22Rv1 (cell line): ENCODE measurements around the gene TECR.

Experiments
- H3K27ac ChIP-seq: fragments of 450-650 bp; 2 replicates; pipeline ENCODE4 v1.5.1; 2017
- CTCF ChIP-seq: fragments of 450-650 bp; IDR thresholded peaks from 2 replicates; pipeline ENCODE4 v1.5.1; 2017; ENCODE audit warnings: mild to moderate bottlenecking
- ZFX ChIP-seq: fragments of 450-650 bp; IDR thresholded peaks from 2 replicates; pipeline ENCODE4 v1.6.1; 2017; ENCODE audit warnings: antibody characterized with exemption, borderline replicate concordance

TECR gene

GRCh38 chr19:14544047-14544446 lies 14.7 kb downstream of the TECR start:
- no peak overlapping the region for H3K27ac ChIP-seq
- TF ChIP-seq ZFX: no peak
- TF ChIP-seq CTCF: no peak

- H3K27ac ChIP-seq: no peak overlapping the region
- TF ChIP-seq CTCF (no peak), ZFX (no peak)
Measured at GRCh38 chr19:14544977-14545715, 15.8 kb downstream of the TECR start.

- no peak overlapping the region for H3K27ac ChIP-seq
- TF ChIP-seq CTCF: no peak
- TF ChIP-seq ZFX: no peak
Measured at GRCh38 chr19:14545716-14546082, 16.3 kb downstream of the TECR start.

GRCh38 chr19:14550201-14550754 lies 20.9 kb downstream of the TECR start:
- H3K27ac ChIP-seq: peak overlapping the region; percentile 62

GRCh38 chr19:14551134-14552005 lies 22.0 kb downstream of the TECR start:
- H3K27ac ChIP-seq: peak overlapping the region; percentile 62

More at GRCh38 chr19:14550201-14550754, 20.9 kb downstream of the TECR start:
- TF ChIP-seq ZFX (no peak), CTCF (no peak)

- H3K27ac ChIP-seq: peak overlapping the region; percentile 62; the same call in 1 of the 2 replicates
Measured at GRCh38 chr19:14552006-14552360, 22.6 kb downstream of the TECR start.

GRCh38 chr19:14553042-14553938 lies 23.9 kb downstream of the TECR start:
- TF ChIP-seq CTCF: no peak
- TF ChIP-seq ZFX: no peak

More at GRCh38 chr19:14553042-14553938, 23.9 kb downstream of the TECR start:
- no peak overlapping the region for H3K27ac ChIP-seq
